Tibial nerve (tissue), 3 donors: ENCODE results near the gene ZNF142.

Source experiments
- POLR2A ChIP-seq, 2 donors: fragments of 450-650 bp; IDR thresholded peaks; one replicate each; pipeline ENCODE4 v1.6.1; 2017; ENCODE audit warnings: antibody characterized with exemption in 2 of 2, mild to moderate bottlenecking in 2 of 2, moderate library complexity in 2 of 2
- TF ChIP-seq, protein P1 (sequence below), 5 experiments: fragments of 200-600 bp in 3 of 5; fragments of 450-650 bp in 2 of 5; sonication (generic) in 3 of 5; IDR thresholded peaks; one replicate each; pipeline ENCODE4 v1.5.1; 2016 to 2019; ENCODE audit warnings: antibody characterized with exemption in 5 of 5, mild to moderate bottlenecking in 3 of 5, moderate library complexity in 2 of 5

GRCh38 chr2:218664653-218665052 is 5.2 kb upstream of the ZNF142 start:
- TF ChIP-seq, protein P1, sequence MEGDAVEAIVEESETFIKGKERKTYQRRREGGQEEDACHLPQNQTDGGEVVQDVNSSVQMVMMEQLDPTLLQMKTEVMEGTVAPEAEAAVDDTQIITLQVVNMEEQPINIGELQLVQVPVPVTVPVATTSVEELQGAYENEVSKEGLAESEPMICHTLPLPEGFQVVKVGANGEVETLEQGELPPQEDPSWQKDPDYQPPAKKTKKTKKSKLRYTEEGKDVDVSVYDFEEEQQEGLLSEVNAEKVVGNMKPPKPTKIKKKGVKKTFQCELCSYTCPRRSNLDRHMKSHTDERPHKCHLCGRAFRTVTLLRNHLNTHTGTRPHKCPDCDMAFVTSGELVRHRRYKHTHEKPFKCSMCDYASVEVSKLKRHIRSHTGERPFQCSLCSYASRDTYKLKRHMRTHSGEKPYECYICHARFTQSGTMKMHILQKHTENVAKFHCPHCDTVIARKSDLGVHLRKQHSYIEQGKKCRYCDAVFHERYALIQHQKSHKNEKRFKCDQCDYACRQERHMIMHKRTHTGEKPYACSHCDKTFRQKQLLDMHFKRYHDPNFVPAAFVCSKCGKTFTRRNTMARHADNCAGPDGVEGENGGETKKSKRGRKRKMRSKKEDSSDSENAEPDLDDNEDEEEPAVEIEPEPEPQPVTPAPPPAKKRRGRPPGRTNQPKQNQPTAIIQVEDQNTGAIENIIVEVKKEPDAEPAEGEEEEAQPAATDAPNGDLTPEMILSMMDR (IDR thresholded peaks at IDR 0.05): no peak
- TF ChIP-seq POLR2A (IDR thresholded peaks at IDR 0.05): no peak
